Subcutaneous adipose tissue (tissue), 4 donors: ENCODE measurements around the gene MAML3. TPM values are rescaled to one million over a fixed set of nuclear protein-coding genes. Genes with fewer than 3 reads are reported as not detected.

Source experiments
- total RNA-seq, 4 donors: library from RNA; depleted of rRNA; stranded (reverse); fragments of >200 nt; gene quantifications; one replicate each; pipeline ENCODE4 v1.1.0, GENCODE V29; 2016
- TF ChIP-seq, protein P1 (sequence below): fragments of 450-650 bp; IDR thresholded peaks from one replicate; pipeline ENCODE4 v1.5.1; 2016; ENCODE audit warnings: low read depth, mild to moderate bottlenecking, control low read depth, antibody characterized with exemption, moderate library complexity

Gene MAML3
- total RNA-seq, 4 donors from 2014 or later, result 3.5 to 11.1 (median 9.1) TPM

DNA sequence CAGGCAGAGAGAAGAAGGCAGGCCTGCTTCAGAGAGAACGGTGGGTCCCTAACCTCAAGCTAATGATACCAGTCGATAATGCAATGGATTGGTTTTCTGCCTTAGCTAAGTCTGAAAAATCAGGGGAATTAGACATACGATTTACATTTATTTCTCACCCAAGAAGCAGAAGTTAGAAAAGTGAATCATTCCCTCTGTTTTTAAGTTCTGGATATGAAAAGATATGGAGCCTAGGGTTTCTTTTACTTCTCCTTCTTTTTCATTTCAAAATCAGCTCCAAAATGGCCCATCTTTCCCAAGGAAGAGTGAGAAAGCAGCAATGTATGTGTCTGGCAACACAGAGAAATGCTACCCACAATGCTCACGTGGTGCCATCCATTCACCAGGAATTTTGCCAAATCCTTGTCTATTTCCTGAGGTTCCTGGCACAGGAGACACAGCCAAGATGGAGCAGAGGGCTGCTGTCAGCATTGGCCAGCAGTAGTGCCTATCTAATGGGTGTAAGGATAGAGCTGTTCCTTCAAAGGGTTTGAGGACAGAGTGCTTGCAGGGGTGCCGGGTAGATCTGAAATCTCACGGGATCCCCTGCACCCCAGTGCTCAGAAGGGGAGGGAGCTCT lies 231.5 kb downstream of the MAML3 start:
- TF ChIP-seq, protein P1, sequence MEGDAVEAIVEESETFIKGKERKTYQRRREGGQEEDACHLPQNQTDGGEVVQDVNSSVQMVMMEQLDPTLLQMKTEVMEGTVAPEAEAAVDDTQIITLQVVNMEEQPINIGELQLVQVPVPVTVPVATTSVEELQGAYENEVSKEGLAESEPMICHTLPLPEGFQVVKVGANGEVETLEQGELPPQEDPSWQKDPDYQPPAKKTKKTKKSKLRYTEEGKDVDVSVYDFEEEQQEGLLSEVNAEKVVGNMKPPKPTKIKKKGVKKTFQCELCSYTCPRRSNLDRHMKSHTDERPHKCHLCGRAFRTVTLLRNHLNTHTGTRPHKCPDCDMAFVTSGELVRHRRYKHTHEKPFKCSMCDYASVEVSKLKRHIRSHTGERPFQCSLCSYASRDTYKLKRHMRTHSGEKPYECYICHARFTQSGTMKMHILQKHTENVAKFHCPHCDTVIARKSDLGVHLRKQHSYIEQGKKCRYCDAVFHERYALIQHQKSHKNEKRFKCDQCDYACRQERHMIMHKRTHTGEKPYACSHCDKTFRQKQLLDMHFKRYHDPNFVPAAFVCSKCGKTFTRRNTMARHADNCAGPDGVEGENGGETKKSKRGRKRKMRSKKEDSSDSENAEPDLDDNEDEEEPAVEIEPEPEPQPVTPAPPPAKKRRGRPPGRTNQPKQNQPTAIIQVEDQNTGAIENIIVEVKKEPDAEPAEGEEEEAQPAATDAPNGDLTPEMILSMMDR, result no peak

GRCh38 chr4:139921429-139922184 lies 232.4 kb downstream of the MAML3 start:
- TF ChIP-seq, protein P1, result no peak

GRCh38 chr4:139920486-139921002 lies 233.4 kb downstream of the MAML3 start:
- TF ChIP-seq, protein P1, result no peak

GRCh38 chr4:139919521-139919920 lies 234.5 kb downstream of the MAML3 start:
- TF ChIP-seq, protein P1, result no peak

GRCh38 chr4:139919004-139919403 lies 235.0 kb downstream of the MAML3 start:
- TF ChIP-seq, protein P1, result no peak

DNA sequence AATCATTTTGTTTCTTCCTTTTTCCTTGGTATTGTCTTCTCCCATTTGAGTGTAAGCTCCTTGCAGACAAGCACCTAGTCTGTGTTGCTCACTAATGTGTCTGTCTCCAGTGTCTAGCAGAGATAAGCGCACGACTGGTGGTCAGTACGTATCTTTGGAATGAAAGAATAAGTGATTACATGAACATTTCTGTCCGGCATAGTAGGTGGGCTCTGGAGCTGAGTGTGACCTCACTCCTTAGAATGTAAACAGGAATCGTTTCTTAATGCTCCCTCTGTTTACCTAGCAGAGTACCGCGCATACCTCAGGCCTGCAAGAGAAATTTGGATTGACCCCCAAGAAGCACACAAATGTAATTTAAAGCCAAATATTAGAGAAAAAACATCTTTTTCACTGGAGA lies 235.4 kb downstream of the MAML3 start:
- TF ChIP-seq, protein P1, result no peak

DNA sequence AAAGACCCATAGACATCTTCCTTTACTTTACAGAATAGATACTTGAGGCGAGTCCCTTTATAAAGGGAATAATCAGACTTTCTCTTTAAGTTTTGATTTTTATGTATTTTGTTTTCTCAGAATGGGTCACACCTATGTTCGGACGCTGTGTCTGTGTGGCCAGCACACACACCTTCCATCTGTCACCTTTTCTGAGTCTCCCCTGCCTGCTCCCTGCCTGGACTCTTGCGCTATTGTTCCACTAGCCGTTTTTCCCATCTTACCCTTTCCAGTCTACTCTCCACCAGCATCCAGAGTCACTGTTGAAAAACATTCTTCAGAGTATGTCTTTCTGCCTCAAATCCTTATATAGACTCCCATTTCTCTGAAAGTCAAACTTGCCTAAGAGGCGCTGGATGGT lies 236.1 kb downstream of the MAML3 start:
- TF ChIP-seq, protein P1, result no peak
